AG10803 (cell line): ENCODE results near the gene JARID2.

Experiments used
- DNase-seq: peaks from one replicate; pipeline ENCODE4 v3.0.0; 2010; ENCODE audit warnings: low read depth
- H3K4me3 ChIP-seq: 2 replicates; pipeline ENCODE4 v1.5.1; 2011; ENCODE audit warnings: mild to moderate bottlenecking, low read length, control low read depth
- CTCF ChIP-seq: conservative IDR thresholded peaks from 2 replicates; pipeline ENCODE4 v1.5.1; 2011; ENCODE audit warnings: mild to moderate bottlenecking, low read length, control low read depth, inconsistent platforms

JARID2 gene

GRCh38 chr6:15220062-15220461, 25.8 kb upstream of the JARID2 start:
- no peak for DNase-seq
- no peak for TF ChIP-seq CTCF

GRCh38 chr6:15227827-15228318, 18.0 kb upstream of the JARID2 start:
- H3K4me3 ChIP-seq, result no peak overlapping the region
- no peak for DNase-seq
- no peak for TF ChIP-seq CTCF

More at GRCh38 chr6:15220062-15220461, 25.8 kb upstream of the JARID2 start:
- H3K4me3 ChIP-seq, result no peak overlapping the region

DNA sequence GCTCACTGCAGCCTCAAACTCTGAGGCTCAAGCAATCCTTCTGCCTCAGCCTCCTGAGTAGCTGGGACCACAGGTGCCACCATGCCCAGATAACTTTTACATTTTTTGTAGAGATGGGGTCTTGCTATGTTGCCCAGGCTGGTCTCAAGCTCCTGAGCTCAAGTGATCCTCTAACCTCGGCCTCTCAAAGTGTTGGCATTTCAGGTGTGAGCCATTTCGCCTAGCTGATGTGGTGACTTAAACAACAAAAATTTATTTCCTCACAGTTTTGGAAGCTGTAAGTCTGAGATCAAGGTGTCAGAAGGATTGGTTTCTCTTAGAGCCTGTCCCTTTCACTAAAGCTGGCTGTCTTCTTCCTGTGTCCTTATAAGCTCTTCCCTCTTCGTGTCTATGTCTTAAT, 15.0 kb upstream of the JARID2 start:
- TF ChIP-seq CTCF, result no peak
- DNase-seq, result no peak
- H3K4me3 ChIP-seq, result no peak overlapping the region

GRCh38 chr6:15232836-15233510, 12.9 kb upstream of the JARID2 start:
- no peak for DNase-seq
- TF ChIP-seq CTCF, result no peak
- H3K4me3 ChIP-seq, result no peak overlapping the region

- no peak for DNase-seq
- TF ChIP-seq CTCF, result no peak
- H3K4me3 ChIP-seq, result no peak overlapping the region
Observed at GRCh38 chr6:15234068-15234758, 11.7 kb upstream of the JARID2 start.

GRCh38 chr6:15239616-15240364, 6.1 kb upstream of the JARID2 start:
- TF ChIP-seq CTCF, result no peak
- no peak for DNase-seq
- no peak overlapping the region for H3K4me3 ChIP-seq

DNA sequence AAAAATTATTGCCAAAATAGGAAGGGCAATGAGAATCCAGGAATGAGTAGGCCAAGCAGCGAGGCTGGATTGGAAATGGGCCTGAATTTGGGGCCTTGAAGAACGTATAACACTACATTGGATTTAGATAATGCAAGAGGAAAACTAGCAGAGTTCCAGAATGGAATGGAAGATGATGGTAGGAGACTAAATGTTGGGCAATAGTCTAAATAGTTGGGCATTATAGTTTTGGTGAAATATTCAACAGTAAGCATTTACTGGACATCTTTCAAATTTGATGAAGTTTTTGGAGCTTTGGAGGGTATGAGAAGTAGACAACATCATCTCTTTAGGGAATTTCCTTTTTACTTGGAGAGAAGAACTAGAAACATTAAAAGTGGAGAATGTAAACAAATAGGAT, 3.4 kb upstream of the JARID2 start:
- no peak for DNase-seq
- H3K4me3 ChIP-seq, result no peak overlapping the region
- TF ChIP-seq CTCF, result no peak
